Liver (tissue), 9 donors: Measurements from ENCODE around the gene MSI2. TPM values are rescaled to one million over a fixed set of nuclear protein-coding genes. Genes with fewer than 3 reads are reported as not detected.

Source experiments
- DNase-seq: peaks from one replicate; pipeline ENCODE4 v3.0.0-alpha.2; 2017; ENCODE audit warnings: low spot score
- H3K27ac ChIP-seq, 2 donors: one replicate each; pipeline ENCODE4 v1.7.0; 2013; ENCODE audit warnings: inconsistent platforms in 2 of 2, low read length in 2 of 2, control low read depth in 1 of 2, low read depth in 1 of 2, mild to moderate bottlenecking in 1 of 2
- H3K27me3 ChIP-seq, 4 donors: one replicate each; pipeline versions ENCODE4 v1.6.1 to v1.7.0; 2013; ENCODE audit warnings: low read length in 3 of 4, inconsistent platforms in 1 of 4, mild to moderate bottlenecking in 1 of 4, moderate library complexity in 1 of 4; ENCODE audit not compliant: control insufficient read depth in 4 of 4, insufficient read depth in 4 of 4
- H3K36me3 ChIP-seq, 4 donors: one replicate each; pipeline versions ENCODE4 v1.6.1 to v1.7.0; 2013; ENCODE audit warnings: low read length in 3 of 4, mild to moderate bottlenecking in 3 of 4, low read depth in 1 of 4, moderate library complexity in 1 of 4; ENCODE audit not compliant: control insufficient read depth in 4 of 4, insufficient read depth in 3 of 4
- H3K4me1 ChIP-seq, 4 donors: one replicate each; pipeline versions ENCODE4 v1.6.1 to v1.7.0; 2013; ENCODE audit warnings: low read length in 3 of 4, mild to moderate bottlenecking in 3 of 4, moderate library complexity in 1 of 4; ENCODE audit not compliant: control insufficient read depth in 4 of 4, insufficient read depth in 4 of 4
- H3K4me3 ChIP-seq, 3 donors: one replicate each; pipeline versions ENCODE4 v1.6.1 to v1.7.0; 2013; ENCODE audit warnings: low read length in 3 of 3, control low read depth in 1 of 3, low read depth in 1 of 3, mild to moderate bottlenecking in 1 of 3
- H3K9ac ChIP-seq, 2 donors: one replicate each; pipeline ENCODE4 v1.7.0; 2013; ENCODE audit warnings: low read length in 2 of 2, mild to moderate bottlenecking in 2 of 2, moderate library complexity in 2 of 2, control low read depth in 1 of 2, low read depth in 1 of 2
- H3K9me3 ChIP-seq, 4 donors: one replicate each; pipeline versions ENCODE4 v1.6.1 to v1.7.0; 2013; ENCODE audit warnings: low read length in 3 of 4; ENCODE audit not compliant: control insufficient read depth in 4 of 4
- ATF3 ChIP-seq: IDR thresholded peaks from 2 replicates; pipeline ENCODE4 v1.6.1; 2016; ENCODE audit warnings: antibody characterized with exemption
- CTCF ChIP-seq: fragments of 150-350 bp; IDR thresholded peaks from 2 replicates; pipeline ENCODE4 v1.5.1; 2017; ENCODE audit warnings: improper control_type of control experiment, low read depth, low read length; ENCODE audit not compliant: missing input control
- EGR1 ChIP-seq, 2 donors: IDR thresholded peaks; 2 replicates each; pipeline ENCODE4 v1.6.1; 2016 to 2018; ENCODE audit warnings: antibody characterized with exemption in 2 of 2, low read depth in 2 of 2
- FOXA1 ChIP-seq: IDR thresholded peaks from 2 replicates; pipeline ENCODE4 v1.6.1; 2016; ENCODE audit warnings: antibody characterized with exemption
- FOXA2 ChIP-seq: IDR thresholded peaks from 2 replicates; pipeline ENCODE4 v1.6.1; 2016; ENCODE audit warnings: antibody characterized with exemption
- GABPA ChIP-seq, 2 donors: IDR thresholded peaks in 1 of 2; conservative IDR thresholded peaks in 1 of 2; 2 replicates each; pipeline ENCODE4 v1.6.1; 2016; ENCODE audit warnings: antibody characterized with exemption in 2 of 2, mild to moderate bottlenecking in 1 of 2, moderate library complexity in 1 of 2
- HNF4A ChIP-seq, 2 donors: conservative IDR thresholded peaks; 2 replicates each; pipeline ENCODE4 v1.6.1; 2016; ENCODE audit warnings: antibody characterized with exemption in 2 of 2, mild to moderate bottlenecking in 2 of 2
- HNF4G ChIP-seq: IDR thresholded peaks from 2 replicates; pipeline ENCODE4 v1.6.1; 2016; ENCODE audit warnings: antibody characterized with exemption
- JUND ChIP-seq, 2 donors: IDR thresholded peaks; 2 replicates each; pipeline ENCODE4 v1.6.1; 2016; ENCODE audit warnings: antibody characterized with exemption in 2 of 2
- NR2F2 ChIP-seq: IDR thresholded peaks from 2 replicates; pipeline ENCODE4 v1.6.1; 2016; ENCODE audit warnings: antibody characterized with exemption
- RAD21 ChIP-seq, 2 donors: IDR thresholded peaks; 2 replicates each; pipeline ENCODE4 v1.6.1; 2016; ENCODE audit warnings: antibody characterized with exemption in 2 of 2, mild to moderate bottlenecking in 2 of 2
- REST ChIP-seq: IDR thresholded peaks from 2 replicates; pipeline ENCODE4 v1.6.1; 2016; ENCODE audit warnings: antibody characterized with exemption, mild to moderate bottlenecking
- RXRA ChIP-seq, 2 donors: IDR thresholded peaks; 2 replicates each; pipeline ENCODE4 v1.6.1; 2017 to 2018; ENCODE audit warnings: antibody characterized with exemption in 2 of 2, mild to moderate bottlenecking in 1 of 2
- SP1 ChIP-seq: IDR thresholded peaks from 2 replicates; pipeline ENCODE4 v1.6.1; 2018; ENCODE audit warnings: antibody characterized with exemption, mild to moderate bottlenecking
- TAF1 ChIP-seq: conservative IDR thresholded peaks from 2 replicates; pipeline ENCODE4 v1.6.1; 2016; ENCODE audit warnings: antibody characterized with exemption, mild to moderate bottlenecking
- ZBTB33 ChIP-seq: IDR thresholded peaks from 2 replicates; pipeline ENCODE4 v1.6.1; 2016; ENCODE audit warnings: antibody characterized with exemption
- WGBS: extraction: QIAGEN DNeasy Blood & Tissue Kit; methylation state at CpG from one replicate; pipeline ENCODE4 v1.1.7; 2013; 5-methylcytosine and 5-hydroxymethylcytosine counted together
- polyA plus RNA-seq, 2 donors: library from polyadenylated mRNA; stranded (reverse) in 1 of 2; unstranded in 1 of 2; fragments of 200-250 nt in 1 of 2; fragments of >200 nt in 1 of 2; fragmentation: Nextera tagmentation in 1 of 2; extraction: Ambion mirVana in 1 of 2; gene quantifications; one replicate each; pipeline versions ENCODE4 v1.2.1 to v1.2.3, GENCODE V29; 2013 to 2015
- total RNA-seq, 2 donors: library from RNA; depleted of rRNA; stranded (reverse); fragments of >200 nt; gene quantifications; one replicate each; pipeline ENCODE4 v1.2.3, GENCODE V29; 2014
- donor health status: healthy.
- donor health status: healthy.
- donor health status: healthy.
- donor health status: healthy.
- donor health status: healthy.

The MSI2 gene
- total and polyA plus RNA-seq, 4 donors = 5.7 to 15.6 (median 9.2) TPM

GRCh38 chr17:57464191-57464864, 208.0 kb downstream of the MSI2 start:
- no peak for DNase-seq
- Histone ChIP-seq H3K9me3 (no peaks in the 10 kb centered on the region), H3K4me1 (no peaks in the 10 kb centered on the region), H3K27ac (no peak overlapping the region), H3K9ac (no peak overlapping the region), H3K36me3 (no peaks in the 10 kb centered on the region), H3K4me3 (no peak overlapping the region), H3K27me3 (no peaks in the 10 kb centered on the region)
- TF ChIP-seq CTCF (no peak), ZBTB33 (no peak), NR2F2 (no peak), HNF4G (no peak), REST (no peak), JUND (IDR thresholded peaks at IDR 0.05) (no peak), ATF3 (no peak), SP1 (no peak), EGR1 (IDR thresholded peaks at IDR 0.05; ENCODE audit: low read depth in 2 of 2) (no peak), FOXA2 (no peak), GABPA (IDR thresholded peaks at IDR 0.05 in 1 of 2, conservative IDR thresholded peaks at IDR 0.05 in 1 of 2) (no peak), RAD21 (IDR thresholded peaks at IDR 0.05) (no peak), FOXA1 (no peak), TAF1 (no peak), RXRA (IDR thresholded peaks at IDR 0.05) (no peak), HNF4A (conservative IDR thresholded peaks at IDR 0.05) (no peak)
- 96% methylated on average over 11 of the region's 11 CpGs for WGBS

- Histone ChIP-seq H3K27ac (no peak overlapping the region), H3K36me3 (no peaks in the 10 kb centered on the region), H3K27me3 (no peaks in the 10 kb centered on the region), H3K4me1 (no peaks in the 10 kb centered on the region), H3K4me3 (no peak overlapping the region), H3K9me3 (no peaks in the 10 kb centered on the region), H3K9ac (no peak overlapping the region)
- TF ChIP-seq HNF4G = no peak
- no peak for TF ChIP-seq GABPA (IDR thresholded peaks at IDR 0.05 in 1 of 2, conservative IDR thresholded peaks at IDR 0.05 in 1 of 2)
- TF ChIP-seq RXRA (IDR thresholded peaks at IDR 0.05) = no peak
- WGBS = 93% methylated on average over 5 of the region's 5 CpGs
- no peak for DNase-seq
These were observed 209.3 kb downstream of the MSI2 start for GRCh38 chr17:57465610-57466009.
